GM21447 (cell line): ENCODE results near the gene SLC1A7.

ENCODE experiments used
- ATAC-seq: cut with Tn5 transposase; IDR thresholded peaks from one replicate; pipeline ENCODE4 v1.9.1; 2021; ENCODE audit not compliant: unreplicated experiment

The SLC1A7 gene

DNA sequence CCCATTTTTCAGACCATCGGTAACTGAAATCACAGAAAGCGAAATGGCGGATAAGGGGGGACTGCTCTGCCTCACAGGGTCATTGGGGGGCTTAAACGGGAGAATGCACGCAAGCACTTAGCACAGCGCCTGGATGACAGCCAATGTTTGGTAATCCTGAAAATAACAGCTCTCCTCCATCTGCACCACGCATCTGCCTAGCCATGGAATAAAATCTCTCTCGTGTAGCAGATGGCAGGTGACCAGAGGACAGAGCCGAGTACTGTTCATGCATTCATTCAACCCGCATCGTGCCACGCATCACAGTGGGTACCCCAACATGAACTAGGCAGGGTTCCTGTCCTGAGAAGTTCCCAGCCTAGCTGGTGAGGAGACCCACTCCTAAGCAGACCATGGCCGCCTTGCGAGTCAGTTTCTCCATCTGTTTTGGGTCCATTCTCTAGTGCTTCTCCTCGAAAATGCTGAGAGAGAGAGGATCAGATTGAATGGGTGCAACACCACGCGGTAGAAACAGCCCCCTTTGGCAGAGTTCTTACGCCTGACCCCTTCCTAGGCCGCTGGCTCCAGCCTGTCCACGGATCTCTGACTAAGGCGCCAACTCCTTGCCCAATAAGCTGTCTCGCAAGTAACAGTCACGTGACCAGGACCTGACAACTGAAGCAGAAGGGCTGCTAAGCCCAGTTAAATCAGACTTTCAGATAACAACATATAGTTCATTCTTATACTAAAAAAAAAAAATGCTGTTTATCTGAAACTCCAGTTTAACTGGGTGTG lies 7.3 kb downstream of the SLC1A7 start:
- ATAC-seq, result no peak

DNA sequence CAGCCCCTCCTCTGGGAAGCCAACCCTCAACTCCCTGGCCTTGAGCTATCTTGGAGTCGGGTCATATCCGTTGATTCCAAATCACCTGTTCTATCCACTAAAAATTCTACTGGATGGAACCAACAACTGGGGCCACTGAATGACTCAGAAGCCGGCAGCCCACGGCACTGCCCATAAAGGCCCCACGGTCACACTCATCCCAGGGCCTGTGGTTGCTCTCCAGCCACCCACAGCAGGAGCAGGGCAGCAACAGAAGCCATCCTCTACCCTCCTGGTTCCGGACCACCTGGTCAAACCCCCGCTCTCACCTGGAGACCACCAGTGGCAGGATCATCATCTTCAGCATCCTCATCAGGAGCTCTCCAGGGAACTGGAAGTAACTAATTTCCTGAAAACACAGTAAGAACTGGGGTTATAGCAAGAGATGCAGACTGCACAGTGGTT lies 8.4 kb downstream of the SLC1A7 start:
- ATAC-seq, result no peak

DNA sequence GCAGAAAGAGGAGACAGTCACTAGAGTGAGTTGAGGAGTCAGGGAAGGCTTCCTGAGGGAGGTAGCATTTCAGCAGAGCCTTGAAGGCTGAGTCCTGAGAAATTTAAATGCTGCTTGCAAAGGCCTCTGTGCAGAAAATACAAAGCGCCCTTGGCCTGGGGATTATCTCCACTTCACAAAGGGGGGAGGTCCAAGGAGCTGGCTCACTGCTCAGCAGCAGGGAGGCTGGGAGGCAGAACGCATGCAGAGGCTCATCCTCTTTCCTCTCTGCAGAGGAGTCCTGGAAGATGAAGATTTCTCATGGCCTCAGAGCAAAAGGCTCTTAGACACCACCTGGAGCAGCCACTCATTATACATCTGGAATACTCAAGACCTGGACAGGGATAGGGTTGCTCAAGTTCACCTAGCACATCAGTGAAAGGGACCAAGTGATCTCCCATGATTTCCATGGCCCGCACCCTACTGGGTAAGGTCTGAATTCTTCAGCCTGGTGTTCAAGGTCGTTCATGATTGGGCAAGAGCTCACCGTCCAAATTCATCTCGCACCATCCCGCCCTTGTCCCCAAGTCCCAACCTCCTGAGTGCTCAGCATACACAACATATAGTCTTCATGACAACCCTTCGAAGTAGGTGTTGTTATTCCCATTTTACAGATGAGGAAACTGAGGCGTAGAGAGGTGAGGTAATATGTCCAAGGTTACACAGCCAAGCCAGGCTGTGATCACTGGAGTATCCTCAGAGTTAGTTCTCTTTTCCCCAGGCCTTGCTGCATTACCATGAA lies 9.0 kb downstream of the SLC1A7 start:
- no peak for ATAC-seq

DNA sequence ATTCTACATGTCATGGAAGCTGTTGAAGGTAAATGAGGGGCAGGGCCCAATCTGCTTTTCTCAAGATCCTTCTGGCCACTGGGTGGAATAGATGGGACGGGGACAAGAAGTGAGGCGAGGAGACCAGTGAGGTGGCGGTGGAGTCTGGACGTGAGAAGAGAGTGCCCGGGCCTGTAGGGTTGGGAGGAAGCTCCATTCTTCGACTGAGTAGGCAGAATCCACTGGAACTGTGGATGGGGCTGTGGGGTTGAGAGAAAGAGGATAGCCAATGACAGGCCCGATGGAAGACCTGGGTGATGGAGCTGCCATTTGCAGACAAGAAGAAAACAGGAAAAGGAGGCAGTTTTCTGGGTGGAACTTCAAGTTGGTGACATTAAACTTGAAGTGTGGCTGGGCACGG lies 10.3 kb downstream of the SLC1A7 start:
- no peak for ATAC-seq

DNA sequence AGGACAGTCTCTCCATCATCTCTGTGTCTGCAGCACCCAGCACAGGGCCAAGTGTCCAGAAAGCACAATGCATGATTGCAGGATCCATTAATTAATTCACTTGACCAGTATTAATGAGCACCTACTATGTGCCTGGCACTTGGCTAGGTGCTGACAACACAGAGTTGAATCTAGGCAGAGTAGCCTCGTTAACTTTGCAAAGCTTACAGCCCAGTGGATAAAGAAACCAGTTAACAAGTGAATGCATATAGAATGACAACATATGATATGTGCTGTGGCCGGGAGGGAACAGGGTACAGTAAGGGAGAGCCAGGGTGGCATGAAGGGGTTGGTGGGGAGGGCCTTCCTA lies 10.9 kb downstream of the SLC1A7 start:
- ATAC-seq, result no peak

DNA sequence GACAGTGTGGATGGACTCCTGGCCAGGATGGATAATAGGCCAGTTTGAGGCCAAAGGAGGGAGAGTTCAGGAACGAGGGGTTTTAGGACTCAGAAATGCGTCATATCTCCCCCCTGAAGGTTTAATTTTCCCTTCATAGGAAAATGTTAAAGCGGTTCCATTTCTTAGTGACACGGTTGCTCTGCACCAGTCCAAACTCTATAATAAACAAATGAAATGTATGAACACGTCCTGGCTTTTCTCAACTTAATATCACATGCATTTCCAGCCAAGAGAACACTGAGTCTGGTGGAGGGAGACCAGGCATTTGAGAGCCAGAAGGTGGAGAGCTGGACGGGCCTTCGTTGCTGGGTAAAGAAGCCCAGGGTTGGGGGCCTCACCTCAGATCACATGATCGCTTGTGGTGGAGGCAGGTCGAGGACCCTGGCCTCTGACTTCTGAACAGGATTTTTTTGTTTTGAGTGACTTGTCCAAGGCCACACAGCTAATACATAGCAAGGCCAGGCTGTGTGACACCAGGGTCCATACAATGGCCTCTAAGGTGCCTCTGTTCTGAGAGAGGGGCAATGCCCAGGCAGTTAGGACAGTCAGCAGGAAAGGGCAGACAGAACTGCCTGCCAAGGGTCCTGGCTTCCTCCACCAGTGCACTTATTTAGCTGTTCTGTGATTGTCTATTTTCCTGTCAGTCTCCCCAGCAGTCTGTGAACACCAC lies 11.4 kb downstream of the SLC1A7 start:
- no peak for ATAC-seq

DNA sequence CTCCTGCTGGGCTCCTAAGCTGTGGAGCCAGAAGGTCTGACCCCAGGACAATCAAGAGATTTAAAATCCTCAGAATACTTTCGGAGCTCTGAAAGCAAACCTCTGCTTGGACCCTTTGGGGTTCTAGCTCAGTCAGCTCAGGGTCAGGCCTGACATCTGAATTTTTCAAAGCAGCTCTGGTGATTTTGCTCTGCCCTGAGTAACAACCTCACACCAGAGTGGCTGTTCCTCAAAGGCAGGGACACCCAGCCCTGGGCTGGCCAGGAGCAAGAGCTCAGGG lies 11.9 kb downstream of the SLC1A7 start:
- no peak for ATAC-seq

DNA sequence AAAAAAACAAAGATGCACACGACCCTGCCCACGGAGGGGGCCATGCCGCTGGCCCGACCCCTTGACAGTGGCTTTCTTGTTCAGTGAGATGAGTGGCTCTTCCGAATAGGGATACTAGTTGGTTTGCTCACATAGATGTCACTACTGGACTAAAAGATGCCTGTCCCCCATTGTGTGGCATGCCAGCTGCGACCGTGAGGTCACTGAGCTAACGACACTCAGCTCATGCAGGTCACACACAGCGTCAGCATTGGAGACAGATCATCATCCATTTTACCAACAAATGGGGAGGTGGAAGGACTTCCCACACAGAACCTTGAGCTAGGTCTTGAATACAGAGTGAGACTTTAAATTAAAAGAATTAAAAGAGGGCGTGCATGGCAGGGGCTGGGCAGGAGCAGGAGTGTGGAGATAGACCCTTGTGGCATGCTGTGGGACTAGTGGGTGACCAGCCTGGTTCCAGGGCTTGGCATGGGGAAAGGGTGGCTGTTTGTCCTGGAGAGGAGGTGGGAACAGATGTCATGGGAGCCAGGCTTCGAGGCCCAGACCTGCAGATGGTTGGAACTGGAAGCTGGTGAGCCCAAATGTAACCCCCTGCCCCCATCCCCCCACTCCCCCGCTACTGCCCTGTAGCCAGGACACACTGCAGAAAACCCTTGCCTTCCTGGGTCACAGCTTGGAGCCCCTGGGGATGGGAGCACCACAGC lies 12.4 kb downstream of the SLC1A7 start:
- ATAC-seq, result no peak

DNA sequence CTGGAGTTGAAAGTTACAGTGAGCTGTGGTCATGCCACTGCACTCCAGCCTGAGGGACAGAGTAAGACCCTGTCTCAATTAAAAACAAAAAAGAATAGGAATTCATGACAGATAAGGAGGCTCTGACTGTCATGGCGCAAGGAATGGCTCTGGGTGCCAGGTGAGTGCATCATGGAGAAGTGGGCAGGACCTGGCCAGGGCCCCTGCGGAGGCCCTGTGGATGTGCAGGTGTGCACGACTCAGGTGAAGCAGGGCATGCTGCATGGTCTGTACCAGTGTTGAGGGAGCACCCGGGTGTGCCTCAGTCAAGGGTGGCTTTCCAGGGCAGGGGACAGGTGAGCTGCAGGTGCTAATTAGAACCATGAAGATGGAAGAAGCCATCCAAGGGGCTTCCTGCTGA lies 14.0 kb downstream of the SLC1A7 start:
- ATAC-seq, result no peak

DNA sequence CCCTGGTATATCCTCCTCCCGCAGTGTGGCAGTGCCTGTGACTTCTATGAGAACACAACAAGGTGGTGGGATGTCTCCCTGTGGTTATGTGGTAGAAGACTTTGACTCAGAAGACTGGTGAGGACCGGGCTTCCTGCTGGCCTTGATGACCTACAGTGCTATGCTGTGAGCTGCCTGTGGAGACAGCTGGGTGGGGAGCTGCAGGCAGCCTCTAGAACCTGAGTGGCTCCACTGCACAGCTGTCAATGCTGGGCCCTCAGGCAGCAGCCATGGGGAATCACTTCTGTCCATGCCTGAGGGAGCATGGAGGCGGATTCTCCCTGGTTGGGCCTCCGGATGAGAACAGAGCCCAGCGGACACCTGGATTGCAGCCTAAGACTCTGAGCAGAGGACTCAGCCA lies 14.9 kb downstream of the SLC1A7 start:
- no peak for ATAC-seq

DNA sequence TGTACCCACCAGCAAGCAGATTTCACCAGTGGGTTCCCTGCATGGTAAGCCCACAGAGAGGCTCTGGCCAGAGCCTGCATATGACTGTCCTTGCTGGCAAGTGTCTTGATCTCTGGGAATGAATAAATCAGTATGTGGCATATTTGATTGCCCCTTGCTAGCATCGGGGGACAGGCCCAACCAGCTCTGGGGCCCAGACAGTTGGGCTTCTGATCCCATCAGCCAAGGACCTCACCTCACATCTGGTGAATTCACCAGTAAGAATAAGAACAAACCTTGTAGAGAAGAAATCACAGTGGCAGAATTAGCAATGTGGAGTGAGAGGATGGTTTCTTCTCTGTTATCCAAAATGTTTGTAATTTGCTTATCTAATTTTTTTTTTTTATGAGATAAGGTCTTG lies 15.9 kb downstream of the SLC1A7 start:
- ATAC-seq, result no peak

DNA sequence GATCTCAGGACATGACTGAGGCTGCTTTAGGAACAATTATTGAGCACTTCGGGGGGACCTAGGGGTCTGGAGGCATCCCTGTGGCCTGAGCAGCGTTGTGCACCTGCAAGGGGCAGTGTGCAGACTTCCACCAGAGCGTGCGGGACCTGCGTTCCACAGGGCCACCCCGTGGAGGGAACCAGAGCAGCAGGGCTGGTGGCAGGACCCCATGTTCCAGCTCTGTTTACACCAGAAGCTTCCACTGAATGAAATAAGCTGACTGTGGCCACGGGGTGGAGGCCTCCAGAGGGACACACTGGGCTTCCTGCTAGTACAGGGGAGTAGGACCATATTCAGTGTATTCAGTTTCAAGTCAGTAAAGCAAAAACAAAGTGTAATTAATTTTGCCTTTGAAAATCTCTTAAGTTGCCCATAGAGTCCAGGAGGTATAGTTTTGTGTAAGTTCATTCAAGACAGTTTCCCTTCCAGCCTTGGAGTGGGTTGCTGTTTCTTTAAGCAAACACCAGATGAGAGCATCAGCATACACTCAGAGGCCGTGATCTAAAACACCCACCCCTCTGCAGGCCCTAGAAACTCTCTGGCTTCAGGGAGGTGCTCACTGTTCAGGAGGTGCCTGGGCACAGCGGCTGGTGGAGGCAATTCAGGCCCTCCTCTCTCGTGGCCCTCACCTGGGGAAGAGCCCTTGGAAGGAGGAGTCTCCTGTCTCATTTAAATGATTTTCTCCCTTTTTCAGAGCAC lies 16.6 kb downstream of the SLC1A7 start:
- ATAC-seq, result no peak

DNA sequence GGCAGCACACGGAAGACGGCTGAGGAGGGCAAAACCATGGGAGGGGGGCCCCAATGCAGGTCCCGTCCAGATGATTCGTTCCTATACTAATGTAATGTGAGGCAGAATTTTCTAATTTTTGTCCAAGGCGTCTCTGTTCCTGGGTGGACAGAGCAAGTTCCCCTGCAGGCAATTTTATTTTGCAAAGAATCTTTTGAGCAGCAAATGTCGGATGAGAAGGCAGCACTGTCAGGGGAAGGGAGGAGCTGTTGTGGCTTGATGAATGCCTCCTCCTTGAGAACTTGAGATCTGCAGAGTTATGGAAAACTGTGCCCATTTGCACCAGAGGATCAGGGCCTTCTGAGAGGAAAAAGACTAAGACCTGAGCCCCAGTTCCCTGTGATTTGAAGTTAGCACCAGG lies 17.3 kb downstream of the SLC1A7 start:
- ATAC-seq, result no peak

DNA sequence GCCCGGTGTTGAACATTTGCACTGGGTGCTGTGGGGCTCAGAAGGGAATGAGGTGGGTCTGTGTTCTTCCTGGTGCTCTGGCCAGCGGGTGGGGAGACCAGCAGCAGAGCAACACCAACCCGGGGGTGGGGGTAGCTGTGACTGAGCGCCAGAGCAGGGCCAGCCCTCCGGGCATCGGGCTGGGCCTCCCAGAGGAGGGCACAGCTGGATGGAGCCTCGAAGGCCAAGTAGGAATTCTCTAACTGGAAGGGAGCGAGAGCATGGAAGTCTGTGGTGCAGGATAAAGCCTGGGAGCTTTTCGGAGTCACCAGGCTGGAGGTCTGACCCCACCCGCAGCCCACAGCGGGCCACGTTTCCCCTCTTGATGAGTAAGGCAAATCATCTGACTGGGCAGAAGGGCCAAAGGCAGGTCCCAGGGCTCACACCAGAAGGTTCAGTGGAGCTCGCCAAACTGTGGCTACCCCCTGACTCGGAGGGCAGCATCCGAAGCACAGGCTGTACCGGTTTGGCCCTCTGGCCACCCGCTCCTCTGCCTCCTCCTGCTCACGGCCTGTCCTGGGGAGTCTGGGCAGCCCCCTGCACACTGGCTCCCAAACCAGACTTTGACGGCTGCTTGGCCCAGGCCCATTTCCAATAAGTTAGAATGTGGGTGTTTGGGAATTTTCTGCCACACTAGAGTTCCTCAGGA lies 18.8 kb downstream of the SLC1A7 start:
- no peak for ATAC-seq

DNA sequence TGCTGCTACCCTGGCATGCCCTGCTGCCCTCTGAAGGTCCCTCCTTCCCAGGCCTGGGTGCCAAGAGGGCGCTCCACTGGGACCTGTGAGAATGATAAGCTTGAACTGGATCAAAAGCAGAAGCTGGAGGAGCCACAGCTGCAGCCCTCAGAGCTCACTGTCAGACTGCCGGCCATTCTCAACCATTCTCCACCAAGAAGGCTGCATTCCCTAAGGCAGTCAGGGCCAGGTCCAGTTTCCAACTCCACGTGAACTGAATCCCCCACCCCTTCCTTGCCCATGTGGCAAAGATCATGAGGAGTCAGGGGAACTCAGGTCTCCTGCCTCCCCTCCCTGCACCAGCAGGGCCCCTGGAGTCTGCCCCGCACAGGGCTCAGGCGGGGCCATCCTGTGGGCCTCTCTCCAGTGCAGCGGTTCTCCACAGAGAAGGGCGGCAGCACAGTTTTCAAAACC lies 19.5 kb downstream of the SLC1A7 start:
- no peak for ATAC-seq

DNA sequence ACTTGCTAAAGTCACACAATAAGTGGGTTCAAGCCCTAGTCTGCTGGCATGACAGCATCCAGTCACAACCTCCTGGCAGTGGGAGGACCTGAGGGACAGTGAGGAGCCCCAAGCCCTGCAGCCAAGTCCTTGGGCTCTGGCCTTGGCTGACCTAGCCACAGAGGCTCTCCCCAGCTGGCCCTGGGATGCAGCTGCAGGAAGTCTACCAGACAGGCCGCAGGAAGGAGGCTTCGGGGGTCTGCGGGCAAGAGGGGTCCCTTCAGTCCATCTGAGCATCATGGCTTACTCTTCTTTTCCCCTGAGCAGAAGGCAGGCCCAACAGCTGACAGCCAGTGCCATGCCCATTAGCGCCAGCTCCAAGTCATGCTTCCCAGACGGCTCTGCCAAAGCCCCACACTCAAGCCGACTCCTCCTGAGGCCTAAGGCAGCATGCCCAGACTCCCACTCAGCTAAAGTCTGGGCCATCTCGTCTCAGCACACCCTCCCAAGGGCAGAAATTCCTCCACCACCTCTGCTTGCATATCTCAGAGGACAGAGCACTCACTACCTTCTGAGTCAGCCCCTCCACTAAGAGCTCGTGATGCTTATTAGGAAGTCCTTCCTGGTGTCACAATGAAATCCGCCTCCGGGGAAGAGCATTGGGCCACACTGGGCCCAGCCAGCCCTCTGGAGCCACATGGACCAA lies 20.1 kb downstream of the SLC1A7 start:
- no peak for ATAC-seq

DNA sequence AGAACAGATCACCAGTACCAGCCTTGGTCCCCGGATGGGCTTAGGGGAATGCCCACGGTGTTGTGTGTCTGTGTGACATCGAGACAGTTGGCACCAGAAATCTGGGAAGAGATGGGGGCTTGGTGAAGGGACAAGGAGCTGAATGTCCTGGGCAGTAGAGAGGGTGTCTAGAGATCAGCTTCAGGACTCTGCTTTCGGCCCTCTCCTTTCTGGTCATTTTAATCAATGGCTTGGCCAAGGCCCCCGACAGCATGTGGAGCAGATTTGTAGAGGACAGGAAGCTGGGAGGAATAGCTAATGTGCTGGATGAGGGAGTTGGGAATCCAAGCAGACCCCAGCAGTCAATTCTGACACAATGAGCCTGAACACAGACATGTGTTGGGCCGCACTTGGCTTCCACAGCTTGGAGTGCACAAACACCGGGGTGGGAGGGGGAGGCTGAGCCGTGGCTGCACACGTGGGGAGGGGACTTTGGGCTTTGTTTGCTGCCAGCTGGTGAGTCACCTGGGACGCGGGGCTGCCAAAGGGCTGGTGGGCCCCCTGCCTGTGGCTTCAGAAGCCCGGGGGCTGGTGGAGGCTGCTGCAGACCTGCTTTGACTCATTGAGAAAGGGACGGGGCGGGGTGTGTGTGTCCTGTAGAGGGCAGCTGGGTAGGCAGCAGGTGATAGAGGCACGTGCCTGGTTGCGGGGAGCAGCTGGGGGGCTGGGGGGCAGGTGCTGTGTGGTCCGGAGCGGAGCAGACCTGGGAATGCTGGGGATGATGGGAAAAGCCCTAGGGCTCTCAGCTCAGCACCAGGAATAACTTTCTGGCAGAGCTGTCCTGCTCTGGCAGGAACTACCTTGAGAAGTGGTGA lies 20.9 kb downstream of the SLC1A7 start:
- no peak for ATAC-seq

DNA sequence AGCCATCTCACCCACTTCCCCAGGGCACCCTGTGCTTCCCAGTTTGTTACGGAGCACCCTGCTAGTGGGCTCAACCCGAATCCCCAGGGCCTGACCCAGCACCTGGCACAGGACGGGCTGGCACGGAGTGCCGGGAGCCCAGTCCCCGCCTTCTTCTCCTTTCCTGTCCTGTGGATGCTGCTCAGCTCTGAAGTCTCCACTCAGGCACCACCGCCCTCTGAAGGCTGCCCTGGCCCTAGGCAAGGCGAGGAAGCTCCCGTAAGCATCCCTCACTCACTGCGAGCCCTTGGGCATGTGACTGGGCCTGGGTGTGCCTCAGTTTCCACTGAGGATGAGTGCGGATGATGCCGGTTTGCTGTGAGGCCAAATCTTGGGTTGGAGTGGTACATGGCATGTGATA lies 21.8 kb downstream of the SLC1A7 start:
- ATAC-seq, result no peak

DNA sequence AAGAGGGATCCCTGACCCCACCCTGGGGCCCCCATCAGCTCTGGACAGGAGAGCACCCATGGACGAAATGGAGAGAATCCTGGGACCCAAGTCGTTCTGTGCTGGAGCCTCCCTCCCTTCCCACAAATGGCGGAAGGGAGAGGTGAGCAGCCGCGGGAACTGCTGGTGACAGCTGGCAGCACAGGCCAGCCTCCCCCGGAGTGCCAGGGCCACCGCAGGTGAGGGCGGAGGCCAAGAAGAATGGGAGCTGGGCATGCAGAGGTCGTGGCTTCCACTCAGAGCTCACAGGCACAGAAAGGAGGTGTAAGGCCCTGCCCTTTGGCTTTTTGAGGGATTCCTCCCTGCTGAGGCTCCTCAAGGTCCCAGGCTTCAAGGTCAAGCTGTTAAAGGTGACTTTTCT lies 24.6 kb downstream of the SLC1A7 start:
- ATAC-seq, result no peak
